Breast epithelium (tissue), 3 donors: ENCODE data around the gene KLHL22.

Experiments used
- POLR2A ChIP-seq: fragments of 450-650 bp; IDR thresholded peaks from one replicate; pipeline ENCODE4 v1.6.1; 2016; ENCODE audit warnings: antibody characterized with exemption, mild to moderate bottlenecking, moderate library complexity
- TF ChIP-seq, protein P1 (sequence below), 3 donors: fragments of 450-650 bp; IDR thresholded peaks; one replicate each; pipeline ENCODE4 v1.5.1; 2016 to 2017; ENCODE audit warnings: antibody characterized with exemption in 3 of 3, mild to moderate bottlenecking in 3 of 3, moderate library complexity in 3 of 3

- TF ChIP-seq, protein P1, sequence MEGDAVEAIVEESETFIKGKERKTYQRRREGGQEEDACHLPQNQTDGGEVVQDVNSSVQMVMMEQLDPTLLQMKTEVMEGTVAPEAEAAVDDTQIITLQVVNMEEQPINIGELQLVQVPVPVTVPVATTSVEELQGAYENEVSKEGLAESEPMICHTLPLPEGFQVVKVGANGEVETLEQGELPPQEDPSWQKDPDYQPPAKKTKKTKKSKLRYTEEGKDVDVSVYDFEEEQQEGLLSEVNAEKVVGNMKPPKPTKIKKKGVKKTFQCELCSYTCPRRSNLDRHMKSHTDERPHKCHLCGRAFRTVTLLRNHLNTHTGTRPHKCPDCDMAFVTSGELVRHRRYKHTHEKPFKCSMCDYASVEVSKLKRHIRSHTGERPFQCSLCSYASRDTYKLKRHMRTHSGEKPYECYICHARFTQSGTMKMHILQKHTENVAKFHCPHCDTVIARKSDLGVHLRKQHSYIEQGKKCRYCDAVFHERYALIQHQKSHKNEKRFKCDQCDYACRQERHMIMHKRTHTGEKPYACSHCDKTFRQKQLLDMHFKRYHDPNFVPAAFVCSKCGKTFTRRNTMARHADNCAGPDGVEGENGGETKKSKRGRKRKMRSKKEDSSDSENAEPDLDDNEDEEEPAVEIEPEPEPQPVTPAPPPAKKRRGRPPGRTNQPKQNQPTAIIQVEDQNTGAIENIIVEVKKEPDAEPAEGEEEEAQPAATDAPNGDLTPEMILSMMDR (IDR thresholded peaks at IDR 0.05), result no peak
- TF ChIP-seq POLR2A, result no peak
These were observed 67.6 kb downstream of the KLHL22 start for GRCh38 chr22:20427945-20428417.
